Suppressor macrophage (primary cell): ENCODE results near the gene IL15RA.
A peak's percentile ranks its signal among the peaks of the same experiment; 100 is the strongest.
"Not testable (repeated sequence)": the region's sequence is repeated elsewhere in the genome, so short reads cannot be mapped to it uniquely, and the experiment has no call there.

ENCODE experiments used
- DNase-seq, 4 experiments: peaks; one replicate each; pipeline ENCODE4 v3.0.0-alpha.2; 2020 to 2022

IL15RA gene

DNA sequence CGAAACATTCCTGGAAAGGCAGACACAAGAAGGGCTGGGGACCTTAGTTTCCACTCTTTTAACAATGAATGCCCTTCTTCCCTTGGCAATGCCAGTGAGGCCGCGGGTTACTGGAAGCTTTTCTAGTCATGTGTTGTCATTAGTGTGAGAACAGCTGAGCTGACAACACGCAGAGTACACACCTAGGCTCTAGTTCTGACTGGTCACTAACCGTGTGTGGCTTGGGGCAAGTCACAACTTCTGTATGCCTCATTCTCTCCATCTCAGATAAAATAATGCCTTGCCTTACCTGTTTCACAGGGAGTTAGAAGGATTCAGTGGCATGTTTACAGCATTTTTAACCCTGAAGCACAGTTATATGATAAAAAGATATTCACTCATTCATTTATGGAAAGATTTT, 55.6 kb downstream of the IL15RA start:
- no peak for DNase-seq

DNA sequence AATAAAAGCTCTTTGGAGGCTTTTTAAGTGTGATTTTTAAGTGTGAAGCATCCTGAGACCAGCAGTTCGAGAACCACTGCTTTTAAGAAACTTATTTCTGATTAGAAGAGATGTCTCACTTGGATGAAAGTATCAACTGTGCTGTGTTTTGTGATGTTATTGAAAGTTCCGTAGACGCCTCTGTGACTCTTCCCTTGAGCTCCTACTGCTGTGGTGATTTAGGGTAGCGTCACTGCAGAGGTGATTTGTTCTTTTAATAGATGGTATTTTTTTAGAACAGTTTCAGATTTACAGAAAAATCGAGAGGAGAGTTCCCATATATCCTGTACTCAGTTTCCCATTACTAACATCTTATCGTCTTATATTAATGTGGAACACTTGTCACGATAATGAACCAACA, 57.8 kb downstream of the IL15RA start:
- no peak for DNase-seq

DNA sequence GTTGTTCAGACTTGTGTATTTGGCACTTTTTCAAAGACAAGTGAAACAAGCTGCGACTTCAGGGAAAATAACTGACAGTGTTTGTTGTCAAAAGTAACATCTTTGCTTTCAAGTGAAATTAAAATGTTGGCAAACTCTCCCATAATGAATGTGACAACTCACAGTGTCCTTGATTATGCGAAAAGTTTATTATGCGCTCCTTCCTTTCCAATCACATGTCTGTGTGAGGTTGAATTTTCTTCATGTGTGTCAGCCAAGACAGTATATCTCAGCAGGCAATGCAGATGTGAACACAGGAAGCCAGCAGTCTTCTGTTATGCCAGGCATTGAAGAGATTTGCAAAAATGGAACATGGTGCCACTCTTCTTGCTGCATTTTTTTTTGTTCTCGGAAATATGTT, 58.6 kb downstream of the IL15RA start:
- no peak for DNase-seq

DNA sequence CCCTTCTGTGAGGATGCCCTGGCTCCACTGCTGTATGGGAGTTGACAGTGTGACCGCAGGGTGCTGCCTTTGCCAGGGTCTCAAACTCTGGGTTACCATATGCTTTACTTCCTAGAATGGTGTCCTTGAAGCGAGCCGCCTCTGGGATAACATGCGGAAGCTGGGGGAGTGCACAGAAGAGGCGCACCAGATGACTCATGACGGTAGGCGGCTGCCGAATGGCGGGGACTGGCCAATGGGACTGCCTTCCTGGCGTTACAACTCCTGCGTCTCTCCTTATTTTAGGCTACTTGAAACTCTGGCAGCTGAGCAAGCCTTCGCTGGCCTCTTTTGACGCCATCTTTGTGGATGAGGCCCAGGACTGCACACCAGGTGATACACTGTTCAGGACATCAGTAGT, 60.0 kb downstream of the IL15RA start:
- DNase-seq = no peak

DNA sequence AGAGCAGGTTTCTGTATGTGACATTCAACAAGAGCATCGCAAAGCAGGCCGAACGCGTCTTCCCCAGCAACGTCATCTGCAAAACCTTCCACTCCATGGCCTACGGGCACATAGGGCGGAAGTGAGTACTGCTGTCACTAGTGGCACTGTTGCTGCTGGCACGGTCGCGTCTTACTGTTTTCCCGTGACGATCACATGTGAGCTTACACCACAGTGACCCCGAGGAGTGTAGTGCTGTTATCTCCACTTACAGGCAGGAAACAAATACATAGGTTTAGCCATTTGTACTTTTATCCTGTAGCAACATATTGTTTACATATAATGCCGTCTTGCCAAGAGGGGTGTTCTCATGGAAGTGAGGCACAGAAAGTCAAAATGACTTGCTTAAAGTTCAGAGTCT, 61.9 kb downstream of the IL15RA start:
- DNase-seq = no peak

GRCh38 chr10:5913736-5914135, 63.6 kb downstream of the IL15RA start:
- no peak for DNase-seq

GRCh38 chr10:5911670-5912069, 65.7 kb downstream of the IL15RA start:
- DNase-seq = no peak

GRCh38 chr10:5910323-5911100, 66.8 kb downstream of the IL15RA start:
- DNase-seq = no peak

- not testable (repeated sequence) for DNase-seq
Measured at GRCh38 chr10:5908676-5909075, 68.7 kb downstream of the IL15RA start.

GRCh38 chr10:5906651-5907050, 70.7 kb downstream of the IL15RA start:
- DNase-seq = no peak

DNA sequence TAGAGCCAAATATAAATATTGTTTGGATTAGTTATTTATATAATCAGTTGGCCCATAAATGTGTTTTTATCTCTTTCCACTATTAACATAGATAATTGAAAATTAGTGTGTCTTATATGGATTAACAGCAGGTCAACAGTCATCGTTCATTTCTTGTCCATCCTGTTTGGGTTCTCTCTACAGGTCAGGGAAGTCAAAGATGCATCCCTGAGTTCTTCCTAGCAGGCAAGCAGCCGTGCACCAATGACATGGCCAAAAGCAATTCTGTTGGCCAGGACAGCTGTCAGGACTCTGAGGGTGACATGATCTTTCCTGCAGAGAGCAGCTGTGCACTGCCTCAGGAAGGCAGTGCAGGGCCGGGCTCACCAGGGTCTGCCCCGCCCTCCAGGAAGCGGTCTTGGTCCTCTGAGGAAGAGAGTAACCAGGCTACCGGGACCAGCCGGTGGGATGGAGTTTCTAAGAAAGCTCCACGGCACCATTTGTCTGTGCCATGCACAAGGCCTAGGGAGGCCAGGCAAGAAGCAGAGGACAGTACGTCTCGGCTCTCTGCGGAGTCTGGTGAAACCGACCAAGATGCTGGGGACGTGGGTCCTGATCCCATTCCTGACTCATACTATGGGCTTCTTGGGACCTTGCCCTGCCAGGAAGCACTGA, 71.4 kb downstream of the IL15RA start:
- no peak for DNase-seq

DNA sequence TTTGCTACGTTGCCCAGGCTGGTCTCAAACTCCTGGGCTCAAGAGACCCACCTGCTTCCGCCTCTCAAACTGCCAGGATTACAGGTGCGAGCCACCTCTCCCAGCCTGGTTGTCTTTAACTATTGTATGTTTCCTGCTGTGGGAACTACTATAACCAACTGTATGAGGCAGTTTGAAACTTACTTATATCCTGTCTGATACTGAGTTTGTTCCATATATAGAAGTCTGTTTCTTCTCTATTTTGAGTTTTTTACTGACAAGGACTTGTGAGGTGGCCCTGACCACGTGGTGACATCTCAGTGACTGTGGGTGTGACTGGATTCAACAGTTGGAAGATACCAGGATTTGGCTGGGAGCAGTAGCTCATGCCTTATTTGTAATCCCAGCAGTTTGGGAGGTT, 73.1 kb downstream of the IL15RA start:
- peak in 2 of 4 experiments; percentile 18 to 45 for DNase-seq

- no peak for DNase-seq
Measured at GRCh38 chr10:5903563-5903962, 73.8 kb downstream of the IL15RA start.

GRCh38 chr10:5902511-5903274, 74.7 kb downstream of the IL15RA start:
- no peak for DNase-seq
